GM12878 (cell line): ENCODE measurements around the gene TRPT1. TPM values are rescaled to one million over a fixed set of nuclear protein-coding genes. Genes with fewer than 3 reads are reported as not detected.

Experiments used
- ATAC-seq: fragments of 200-7000 bp; cut with Tn5 transposase; 3 replicates; pipeline ENCODE4 v1.9.1; 2020; ENCODE audit warnings: mild to moderate bottlenecking, moderate library complexity
- BruUV-seq: library from RNA; stranded (reverse); fragments of 400-500 nt; replicated peaks from 2 replicates; lab custom pipeline; 2021; lab: Mats Ljungman, UMichigan
- CTCF ChIA-PET: fragments of 300-600 bp; sonication (Branson Sonifier 250); formaldehyde crosslinking; extraction: SDS; loops from one replicate; lab custom pipeline; 2021; ENCODE audit warnings: inconsistent platforms; lab: Yijun Ruan, JAX
- POLR2A ChIA-PET: fragments of 350-600 bp; formaldehyde crosslinking; extraction: SDS; loops from one replicate; lab custom pipeline; 2021; ENCODE audit warnings: inconsistent platforms; lab: Charles Lee
- RAD21 ChIA-PET: fragments of 300-600 bp; sonication (Branson Sonifier 250); formaldehyde crosslinking; loops from one replicate; lab custom pipeline; 2023; ENCODE audit warnings: antibody characterized with exemption; ENCODE audit not compliant: unreplicated experiment; lab: Charles Lee
- SMC1A ChIA-PET: fragments of 300-600 bp; sonication (Branson Sonifier 250); formaldehyde crosslinking; loops from one replicate; lab custom pipeline; 2023; ENCODE audit not compliant: unreplicated experiment, uncharacterized antibody; lab: Charles Lee
- DNase-seq: peaks from one replicate; pipeline ENCODE4 v3.0.0-alpha.2; 2011; ENCODE audit warnings: low read depth, low spot score
- FAIRE-seq: peaks from 3 replicates; lab custom pipeline; 2011; peaks lifted over from hg19 to GRCh38; lab: Jason Lieb, UNC
- H2AFZ ChIP-seq: 2 replicates; pipeline ENCODE4 v1.6.0; 2011; ENCODE audit warnings: low read depth, low read length, control low read depth; ENCODE audit not compliant: control insufficient read depth
- H3K27ac ChIP-seq: 2 replicates; pipeline ENCODE4 v1.5.1; 2011; ENCODE audit warnings: control low read depth; ENCODE audit not compliant: control insufficient read depth, insufficient read depth
- H3K27me3 ChIP-seq, 2 experiments: replicated peaks in 1 of 2; 2 replicates each; pipeline versions ENCODE4 v1.6.0 to v1.6.1; 2011; ENCODE audit warnings: low read length in 1 of 2; ENCODE audit not compliant: control insufficient read depth in 2 of 2, insufficient read depth in 2 of 2
- H3K36me3 ChIP-seq, 2 experiments: 2 replicates each; pipeline ENCODE4 v1.5.1; 2011; ENCODE audit warnings: low read length in 1 of 2; ENCODE audit not compliant: control insufficient read depth in 2 of 2, insufficient read depth in 2 of 2
- H3K4me1 ChIP-seq: 2 replicates; pipeline ENCODE4 v1.6.1; 2011; ENCODE audit warnings: mild to moderate bottlenecking, low read length, moderate library complexity, mixed read lengths; ENCODE audit not compliant: control insufficient read depth, insufficient read depth
- H3K4me2 ChIP-seq: 2 replicates; pipeline ENCODE4 v1.6.0; 2011; ENCODE audit warnings: control low read depth; ENCODE audit not compliant: control insufficient read depth, insufficient read depth
- H3K4me3 ChIP-seq: fragments of 200-600 bp; sonication (generic); 2 replicates; pipeline ENCODE4 v1.5.1; 2016
- H3K79me2 ChIP-seq: 2 replicates; pipeline ENCODE4 v1.6.0; 2011; ENCODE audit warnings: low read length; ENCODE audit not compliant: control insufficient read depth, insufficient read depth
- H3K9ac ChIP-seq: 2 replicates; pipeline ENCODE4 v1.8.0; 2011; ENCODE audit warnings: low read length, control low read depth, mixed read lengths; ENCODE audit not compliant: control insufficient read depth, insufficient read depth
- H3K9me3 ChIP-seq: replicated peaks from 3 replicates; pipeline ENCODE4 v1.5.1; 2011; ENCODE audit warnings: mild to moderate bottlenecking, low read length; ENCODE audit not compliant: control insufficient read depth, insufficient read depth
- H4K20me1 ChIP-seq: 2 replicates; pipeline ENCODE4 v1.6.0; 2011; ENCODE audit not compliant: control insufficient read depth, insufficient read depth
- ASH2L ChIP-seq: fragments of 300-600, 200-600 bp; sonication (generic); IDR thresholded peaks from 2 replicates; pipeline ENCODE4 v1.6.1; 2017; ENCODE audit warnings: low read depth, mild to moderate bottlenecking, borderline replicate concordance
- KAT2A ChIP-seq: conservative IDR thresholded peaks from 2 replicates; pipeline ENCODE4 v1.6.1; 2011; ENCODE audit warnings: low read depth, low read length; ENCODE audit not compliant: control insufficient read depth
- NFIC ChIP-seq: IDR thresholded peaks from 2 replicates; pipeline ENCODE4 v1.6.1; 2012; ENCODE audit warnings: low read depth, mild to moderate bottlenecking, inconsistent platforms, low read length, moderate library complexity
- NR2C2 ChIP-seq: IDR thresholded peaks from 2 replicates; pipeline ENCODE4 v1.6.1; 2011; ENCODE audit warnings: borderline replicate concordance, low read depth; ENCODE audit not compliant: control insufficient read depth, insufficient read length
- PAX5 ChIP-seq: IDR thresholded peaks from 2 replicates; pipeline ENCODE4 v1.6.1; 2011; ENCODE audit warnings: low read depth, low read length, borderline replicate concordance
- RUNX3 ChIP-seq: IDR thresholded peaks from 2 replicates; pipeline ENCODE4 v1.6.1; 2012; ENCODE audit warnings: low read length, inconsistent platforms
- SMC3 ChIP-seq: IDR thresholded peaks from 2 replicates; pipeline ENCODE4 v1.6.1; 2011; ENCODE audit warnings: low read length, improper control_type of control experiment, borderline replicate concordance
- TARDBP ChIP-seq: IDR thresholded peaks from 2 replicates; pipeline ENCODE4 v1.6.1; 2016; ENCODE audit warnings: borderline replicate concordance
- ZBED1 ChIP-seq: IDR thresholded peaks from 2 replicates; pipeline ENCODE4 v1.6.1; 2016; ENCODE audit warnings: borderline replicate concordance
- ZNF24 ChIP-seq: fragments of 450-650 bp; IDR thresholded peaks from 2 replicates; pipeline ENCODE4 v1.6.1; 2017; ENCODE audit warnings: antibody characterized with exemption, mild to moderate bottlenecking
- WGBS: methylation state at CpG from one replicate; pipeline ENCODE4 v1.1.6; 2016; ENCODE audit warnings: low lambda C conversion rate; ENCODE audit not compliant: insufficient replicate concordance, insufficient coverage; ENCODE audit errors: missing lambda C conversion rate; 5-methylcytosine and 5-hydroxymethylcytosine counted together
- in situ Hi-C: fragments of 300-500 bp; cut with MboI; formaldehyde crosslinking; loops from 9 replicates; pipeline ENCODE4 v1.14.3; 2018; ENCODE audit warnings: mixed read lengths
- intact Hi-C: fragments of 100-400 bp; cut with micrococcal nuclease; formaldehyde crosslinking; loops from one replicate; pipeline ENCODE4 v1.14.2; 2022; ENCODE audit not compliant: unreplicated experiment
- polyA plus RNA-seq, 11 experiments: library from polyadenylated mRNA; depleted of rRNA in 4 of 11; unstranded in 6 of 11; stranded (reverse) in 5 of 11; fragments of >200 nt; fragmentation: Nextera tagmentation in 4 of 11; fragmentation: Illumina TruSeq in 1 of 11; extraction: Ambion mirVana in 4 of 11; extraction: Trizol in 1 of 11; gene quantifications; 1 replicate in 1 of 11; 2 replicates in 10 of 11; pipeline versions ENCODE4 v1.2.1 to v1.2.3, GENCODE V29; 2011 to 2016; ENCODE audit warnings: inconsistent platforms in 2 of 11, missing spikeins in 2 of 11, low read depth in 1 of 11
- total RNA-seq, 4 experiments: library from RNA; depleted of rRNA in 3 of 4; stranded (reverse); fragments of >200 nt in 3 of 4; fragmentation: Illumina TruSeq in 1 of 4; extraction: Trizol in 1 of 4; gene quantifications; 2 replicates each; pipeline versions ENCODE4 v1.2.1 to v1.2.3, GENCODE V29; 2013 to 2021

TRPT1 gene
- total and polyA plus RNA-seq, 10 of the 15 experiments (the other 5 are each of a cell fraction or from before 2014, with no cell fraction given): 7.1 to 63.0 (median 31.4) TPM

DNA sequence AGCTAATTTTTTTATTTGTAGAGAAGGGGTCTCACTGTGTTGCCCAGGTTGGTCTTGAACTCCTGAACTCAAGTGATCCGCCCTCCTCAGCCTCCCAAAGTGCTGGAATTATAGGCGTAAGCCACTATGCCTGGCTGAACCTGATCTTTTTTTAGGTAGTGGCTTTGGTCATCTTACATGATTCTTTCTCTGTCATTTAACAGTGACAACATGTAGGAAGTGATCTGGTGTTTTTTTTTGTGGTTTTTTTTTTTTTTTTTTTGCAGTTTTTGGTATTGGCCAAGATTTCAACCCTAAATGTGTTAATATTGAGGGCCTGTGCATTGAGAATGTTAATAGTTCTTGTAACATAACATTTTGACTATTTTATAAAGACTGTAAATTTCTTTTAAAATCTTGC is 27.5 kb downstream of the TRPT1 start:
- no peak overlapping the region for H3K4me3 ChIP-seq
- intact Hi-C loops: no loop called here
- no peak for TF ChIP-seq ZBED1
- TF ChIP-seq NFIC: no peak
- no peak for TF ChIP-seq NR2C2
- TF ChIP-seq KAT2A: no peak
- no peak for TF ChIP-seq ZNF24
- TF ChIP-seq RUNX3: no peak; the same call in 1 of the 2 replicates
- no peak for TF ChIP-seq SMC3
- no peak for TF ChIP-seq ASH2L
- TF ChIP-seq TARDBP: no peak
- no peak for TF ChIP-seq PAX5
- TF ChIP-seq, all 136 proteins: peak for 0
- no TSS peak for BruUV-seq
- WGBS: 100% methylated on average over 2 of the region's 2 CpGs
- ChIA-PET CTCF (interaction anchor here (1.6 kb wide), 1 partner anchor 102 kb away, joined by 5 read pairs; the partner anchor contains the start of gene CATSPERZ), POLR2A (no interaction called here), RAD21 (no interaction called here), SMC1A (interaction anchor here (0.6 to 1.5 kb wide), 2 partner anchors 8 to 342 kb away, joined by 3 to 5 read pairs; partner anchors contain the start of gene FERMT3)
- in situ Hi-C loops: no loop called here
- H3K4me1 ChIP-seq: no peaks in the 10 kb centered on the region
- DNase-seq (no peak), FAIRE-seq (no peak), ATAC-seq (no peak)
- no peaks in the 10 kb centered on the region for H3K27me3 ChIP-seq
- H3K9me3 ChIP-seq: no peaks in the 10 kb centered on the region
- no peaks in the 10 kb centered on the region for H4K20me1 ChIP-seq
- H2AFZ ChIP-seq: no peak overlapping the region
- H3K36me3 ChIP-seq: peaks cover 46 to 51% of the 10 kb centered on the region in 2 experiments
- no peaks in the 10 kb centered on the region for H3K79me2 ChIP-seq
- H3K27ac ChIP-seq: no peak overlapping the region
- H3K9ac ChIP-seq: no peak overlapping the region
- no peak overlapping the region for H3K4me2 ChIP-seq
